ENCODE data around the gene CCDC170.

The CCDC170 gene

DNA sequence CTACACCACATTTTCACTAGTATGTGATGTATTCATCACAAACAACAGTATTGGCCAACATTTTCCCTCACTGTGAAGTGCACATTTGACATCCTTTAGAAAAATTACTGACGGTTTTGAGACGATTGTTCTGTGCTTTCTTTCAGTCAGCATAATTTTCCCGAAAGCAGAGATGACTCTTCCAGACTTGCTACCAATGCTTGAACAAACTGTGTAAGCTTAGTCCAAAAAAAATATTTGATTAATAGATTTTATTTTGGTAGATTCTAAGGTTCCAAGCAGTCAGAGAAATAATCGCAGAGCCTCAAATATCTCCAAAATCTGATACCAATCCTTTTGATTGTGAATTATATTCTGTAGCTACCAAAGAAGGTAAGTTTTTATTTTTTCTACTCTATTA, 162.6 kb downstream of the CCDC170 start:
- DNase-seq (ENCODE audit: low spot score) = no peak

DNA sequence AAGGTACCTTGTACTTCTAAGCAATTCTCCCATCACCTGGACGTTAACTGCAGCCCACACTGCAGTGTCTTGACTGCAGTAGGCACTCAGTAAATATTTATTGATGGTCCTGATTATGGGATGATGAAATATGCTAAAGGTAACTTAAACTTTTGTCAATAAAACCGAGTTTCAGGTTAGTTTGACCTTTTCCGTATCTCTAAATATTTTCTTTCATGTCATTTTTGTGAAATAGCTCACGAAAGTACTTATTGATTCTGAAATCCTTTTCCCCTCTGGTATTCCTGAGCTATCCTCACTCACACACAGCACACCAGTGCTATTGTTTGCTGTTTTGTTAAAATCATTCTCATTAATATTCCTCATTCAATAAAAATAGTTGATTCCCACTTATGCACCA, 164.3 kb downstream of the CCDC170 start:
- no peak for DNase-seq (ENCODE audit: low spot score)

DNA sequence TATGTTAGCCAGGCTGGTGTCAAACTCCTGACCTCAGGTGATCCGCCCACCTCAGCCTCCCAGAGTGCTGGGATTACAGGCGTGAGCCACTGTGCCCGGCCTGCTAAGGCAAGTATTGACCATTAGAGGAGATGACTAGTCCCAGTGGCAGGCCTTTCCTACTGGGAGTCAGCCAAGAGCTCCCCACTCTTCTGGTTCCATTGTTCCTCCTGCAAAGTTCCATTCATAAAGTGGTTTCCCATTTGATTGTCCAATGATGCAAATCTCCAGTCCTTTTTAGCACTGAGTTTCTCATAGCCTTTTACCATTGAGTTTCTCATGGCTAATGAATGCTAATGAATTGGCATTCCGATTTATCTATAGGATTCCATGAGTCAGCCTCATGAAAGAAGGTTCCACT, 165.4 kb downstream of the CCDC170 start:
- DNase-seq (ENCODE audit: low spot score) = no peak

DNA sequence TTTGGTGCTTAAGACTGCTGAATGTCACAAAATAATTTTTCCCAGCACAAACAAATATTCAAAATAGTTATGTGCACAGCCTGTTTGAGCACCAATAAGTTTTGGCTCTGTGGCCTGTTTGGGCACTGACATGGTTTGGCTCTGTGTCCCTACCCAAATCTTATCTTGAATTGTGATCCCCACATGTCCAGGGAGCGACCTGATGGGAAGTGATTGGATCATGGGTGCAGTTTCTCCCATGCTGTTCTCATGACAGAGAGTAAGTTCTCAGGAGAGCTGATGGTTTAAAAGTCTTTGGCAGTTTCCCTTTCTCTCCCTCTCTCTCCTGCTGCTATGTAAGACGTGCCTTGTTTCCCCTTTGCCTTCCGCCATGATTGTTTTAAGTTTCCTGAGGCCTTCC, 167.7 kb downstream of the CCDC170 start:
- no peak for DNase-seq (ENCODE audit: low spot score)

DNA sequence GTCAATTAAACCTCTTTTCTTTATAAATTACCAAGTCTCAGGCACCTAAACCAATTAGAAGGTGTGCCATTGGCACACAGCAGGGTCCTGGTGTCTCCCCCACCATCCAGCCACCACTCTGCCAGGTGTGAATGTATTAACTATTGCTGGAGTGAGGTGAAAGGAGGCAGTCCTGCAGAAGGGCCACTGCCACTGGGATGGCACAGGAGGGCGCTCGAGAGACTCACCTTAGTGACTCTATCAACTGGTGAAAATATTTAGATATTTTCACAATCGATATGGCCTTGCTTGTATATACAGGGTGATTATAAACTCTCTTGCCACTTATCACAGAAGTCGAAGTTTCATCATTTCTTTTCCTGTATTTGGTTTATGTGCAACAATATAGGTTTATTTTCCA, 168.1 kb downstream of the CCDC170 start:
- no peak for DNase-seq (ENCODE audit: low spot score)

DNA sequence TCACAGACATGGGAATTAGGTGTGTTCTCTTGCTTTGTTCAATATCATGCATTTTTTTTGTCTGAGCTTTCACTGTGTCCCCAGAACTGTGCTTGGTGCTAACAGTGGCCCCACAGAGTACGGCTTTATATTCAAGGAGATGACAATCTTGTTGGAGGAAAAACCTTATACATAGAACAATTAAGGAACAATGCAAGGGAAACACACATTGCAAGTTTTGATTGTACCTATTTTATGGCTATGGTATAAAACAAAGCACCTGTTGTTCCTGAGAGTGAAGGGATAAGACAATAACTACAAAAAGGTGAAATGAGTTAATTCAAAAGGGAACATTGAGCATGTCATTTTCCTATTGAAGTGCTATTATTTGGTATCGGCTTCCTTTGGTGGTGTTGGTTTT, 169.7 kb downstream of the CCDC170 start:
- no peak for DNase-seq (ENCODE audit: low spot score)

DNA sequence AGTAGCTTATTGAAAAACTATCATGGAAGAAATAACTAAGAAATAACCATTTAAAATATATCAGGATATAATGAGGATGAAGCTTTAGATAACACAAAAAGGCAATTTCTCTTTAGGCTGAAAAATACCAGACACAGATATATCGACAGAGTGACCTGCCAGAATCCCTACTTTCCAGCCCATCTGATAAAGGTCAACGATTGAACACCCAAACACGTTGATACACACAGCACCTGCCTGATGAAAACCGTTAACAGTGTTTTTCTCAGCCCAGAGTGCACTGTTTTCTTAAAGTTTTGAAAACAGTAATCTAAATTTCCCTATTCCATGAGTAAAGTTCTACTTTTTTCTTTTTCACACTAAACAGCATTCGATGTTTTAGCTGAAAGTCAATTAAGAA, 170.6 kb downstream of the CCDC170 start:
- no peak for DNase-seq (ENCODE audit: low spot score)

DNA sequence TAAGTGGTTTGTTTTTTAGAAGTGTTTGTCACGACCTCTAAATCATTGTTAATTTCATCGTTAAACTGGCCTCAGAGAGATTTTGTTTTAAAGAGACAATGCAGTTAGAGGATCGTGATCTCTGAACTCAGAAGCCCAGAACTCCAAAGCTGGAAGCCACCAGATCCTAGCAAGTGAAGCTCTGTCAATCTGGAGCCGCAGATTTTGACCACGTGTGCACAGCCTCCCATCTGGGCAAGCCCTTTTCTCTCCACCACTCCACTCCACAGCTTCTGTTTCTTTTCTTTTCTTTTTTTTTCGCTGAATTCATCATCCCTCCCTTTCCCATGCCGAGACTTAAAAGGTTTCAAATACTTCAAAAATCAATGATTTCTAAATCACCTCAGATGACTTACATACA, 171.5 kb downstream of the CCDC170 start:
- DNase-seq (ENCODE audit: low spot score) = no peak

DNA sequence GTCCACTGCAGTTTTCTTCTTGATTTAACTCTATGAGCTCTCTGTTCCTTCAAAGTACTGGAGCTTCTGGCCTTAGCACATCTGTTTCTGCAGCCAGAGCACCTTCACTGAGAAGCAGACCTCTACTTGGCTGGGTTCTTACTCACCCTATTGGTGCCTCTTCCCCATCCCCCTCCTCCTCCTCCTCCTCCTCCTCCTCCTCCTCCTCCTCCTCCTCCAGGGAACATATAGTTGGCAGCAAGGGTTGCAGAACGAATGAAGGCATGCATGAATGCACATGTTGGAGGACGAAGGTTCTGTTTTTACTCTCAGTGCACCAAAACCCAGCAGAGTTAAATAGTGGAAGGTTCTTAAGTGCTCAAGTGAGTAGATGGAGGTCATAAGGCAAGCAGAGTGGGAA, 172.7 kb downstream of the CCDC170 start:
- no peak for DNase-seq (ENCODE audit: low spot score)

DNA sequence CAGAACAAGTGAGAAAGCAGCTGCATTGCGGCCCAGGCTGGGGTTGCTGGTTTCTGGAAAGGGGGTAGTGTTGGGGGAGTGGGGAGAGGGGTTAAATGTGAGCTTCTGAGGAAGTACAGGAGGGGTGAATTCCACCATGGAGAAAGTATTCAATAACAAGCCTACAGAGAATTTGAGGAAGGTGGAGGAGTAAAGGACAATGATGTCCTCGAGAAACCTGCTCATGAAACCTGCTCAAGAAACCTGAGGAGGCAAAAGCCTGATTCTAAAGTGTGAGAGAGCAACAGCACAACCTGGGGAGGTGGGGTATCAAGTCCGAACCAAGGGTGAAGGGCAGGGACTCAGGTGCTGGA, 175.4 kb downstream of the CCDC170 start:
- DNase-seq (ENCODE audit: low spot score) = no peak

DNA sequence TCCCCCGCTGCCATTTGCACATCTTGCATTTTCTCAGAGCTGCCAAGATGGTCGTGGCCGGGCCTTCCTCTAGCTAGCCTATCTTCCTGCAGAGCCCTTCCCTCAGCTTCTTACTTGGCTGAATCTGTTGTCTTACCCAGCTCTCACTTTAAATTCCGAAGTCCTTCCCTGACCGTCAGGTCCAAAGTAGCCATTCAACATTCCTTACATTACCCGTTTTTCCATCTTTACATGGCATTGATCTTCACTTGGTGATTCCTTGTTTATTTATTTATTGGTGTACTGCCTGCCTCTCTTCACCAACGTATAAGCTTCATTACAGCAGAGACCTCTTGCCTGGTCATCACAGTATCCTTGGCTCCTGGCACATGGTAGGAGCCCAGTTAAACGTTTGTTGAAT, 176.3 kb downstream of the CCDC170 start:
- no peak for DNase-seq (ENCODE audit: low spot score)
